Stimulated activated CD4-positive, alpha-beta T cell treated with anti-CD3 and anti-CD28 coated beads, Interleukin-2, amount 100 ng/mL, for 24 hours (primary cell): Measurements from ENCODE around the gene TROAP.
A peak's percentile ranks its signal among the peaks of the same experiment; 100 is the strongest.
"Not testable (repeated sequence)": the region's sequence is repeated elsewhere in the genome, so short reads cannot be mapped to it uniquely, and the experiment has no call there.

Experiments
- DNase-seq, 2 donors: peaks; one replicate each; pipeline ENCODE4 v3.0.0-alpha.2; 2020

The TROAP gene

DNA sequence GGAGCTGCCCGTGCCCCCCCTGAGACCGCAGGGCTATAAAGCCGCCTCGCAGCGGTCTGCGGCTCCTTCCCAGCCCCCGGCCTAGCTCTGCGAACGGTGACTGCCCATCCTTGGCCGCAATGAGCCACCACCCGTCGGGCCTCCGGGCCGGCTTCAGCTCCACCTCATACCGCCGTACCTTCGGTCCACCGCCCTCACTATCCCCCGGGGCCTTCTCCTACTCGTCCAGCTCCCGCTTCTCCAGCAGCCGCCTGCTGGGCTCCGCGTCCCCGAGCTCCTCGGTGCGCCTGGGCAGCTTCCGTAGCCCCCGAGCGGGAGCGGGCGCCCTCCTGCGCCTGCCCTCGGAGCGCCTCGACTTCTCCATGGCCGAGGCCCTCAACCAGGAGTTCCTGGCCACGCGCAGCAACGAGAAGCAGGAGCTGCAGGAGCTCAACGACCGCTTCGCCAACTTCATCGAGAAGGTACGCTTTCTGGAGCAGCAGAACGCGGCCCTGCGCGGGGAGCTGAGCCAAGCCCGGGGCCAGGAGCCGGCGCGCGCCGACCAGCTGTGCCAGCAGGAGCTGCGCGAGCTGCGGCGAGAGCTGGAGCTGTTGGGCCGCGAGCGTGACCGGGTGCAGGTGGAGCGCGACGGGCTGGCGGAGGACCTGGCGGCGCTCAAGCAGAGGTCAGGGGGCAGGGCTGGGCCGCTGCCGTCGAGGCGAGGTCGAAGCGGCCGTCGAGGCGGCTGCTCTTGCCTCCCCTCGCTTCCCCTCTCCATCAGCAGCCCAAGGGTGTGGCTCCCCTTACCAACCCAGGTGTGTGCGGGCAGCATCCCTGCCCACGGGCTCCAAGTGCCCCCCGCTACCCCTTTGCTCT is 27.7 kb upstream of the TROAP start, which contains the start of gene PRPH:
TSS of gene PRPH (plus strand) at position 66 of the 855 bp plus-strand sequence. CDS start at position 120, 54 bp downstream.
- DNase-seq, result peak in 1 of 2 donors; percentile 24

DNA sequence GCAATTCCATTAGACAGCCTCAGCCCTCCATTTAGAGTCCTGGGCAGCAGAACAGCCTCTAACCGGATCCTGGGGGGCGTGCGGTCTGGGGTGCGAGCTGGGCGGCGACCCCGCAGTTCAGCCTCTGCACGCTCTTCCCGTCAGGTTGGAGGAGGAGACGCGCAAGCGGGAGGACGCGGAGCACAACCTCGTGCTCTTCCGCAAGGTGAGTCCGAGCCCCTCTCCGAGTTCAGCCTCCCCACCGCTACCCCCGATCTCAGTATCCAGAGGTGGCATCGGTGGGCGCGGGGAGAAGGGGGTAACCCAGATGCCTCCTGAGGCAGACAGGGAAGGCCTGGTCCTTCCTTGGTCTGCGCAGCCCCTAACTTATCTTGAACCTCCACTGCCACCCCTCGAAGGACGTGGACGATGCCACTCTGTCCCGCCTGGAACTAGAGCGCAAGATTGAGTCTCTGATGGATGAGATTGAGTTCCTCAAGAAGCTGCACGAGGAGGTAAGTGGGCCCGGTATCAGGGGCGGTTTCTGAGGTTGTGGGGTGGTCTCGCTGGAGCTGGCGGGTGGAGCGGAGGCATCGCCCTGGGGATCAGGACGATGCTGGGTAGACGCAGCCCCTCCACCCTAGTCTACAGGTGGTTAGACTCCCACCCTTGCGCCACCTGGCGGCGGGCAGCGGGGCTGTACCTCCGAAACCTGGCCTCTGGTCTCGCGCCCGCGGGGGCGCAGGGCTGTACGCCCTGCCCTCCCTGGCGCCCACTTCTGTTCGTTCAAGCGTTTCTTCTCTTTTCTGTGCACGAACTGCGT is 26.8 kb upstream of the TROAP start:
- peak; percentile 72 to 77 for DNase-seq

DNA sequence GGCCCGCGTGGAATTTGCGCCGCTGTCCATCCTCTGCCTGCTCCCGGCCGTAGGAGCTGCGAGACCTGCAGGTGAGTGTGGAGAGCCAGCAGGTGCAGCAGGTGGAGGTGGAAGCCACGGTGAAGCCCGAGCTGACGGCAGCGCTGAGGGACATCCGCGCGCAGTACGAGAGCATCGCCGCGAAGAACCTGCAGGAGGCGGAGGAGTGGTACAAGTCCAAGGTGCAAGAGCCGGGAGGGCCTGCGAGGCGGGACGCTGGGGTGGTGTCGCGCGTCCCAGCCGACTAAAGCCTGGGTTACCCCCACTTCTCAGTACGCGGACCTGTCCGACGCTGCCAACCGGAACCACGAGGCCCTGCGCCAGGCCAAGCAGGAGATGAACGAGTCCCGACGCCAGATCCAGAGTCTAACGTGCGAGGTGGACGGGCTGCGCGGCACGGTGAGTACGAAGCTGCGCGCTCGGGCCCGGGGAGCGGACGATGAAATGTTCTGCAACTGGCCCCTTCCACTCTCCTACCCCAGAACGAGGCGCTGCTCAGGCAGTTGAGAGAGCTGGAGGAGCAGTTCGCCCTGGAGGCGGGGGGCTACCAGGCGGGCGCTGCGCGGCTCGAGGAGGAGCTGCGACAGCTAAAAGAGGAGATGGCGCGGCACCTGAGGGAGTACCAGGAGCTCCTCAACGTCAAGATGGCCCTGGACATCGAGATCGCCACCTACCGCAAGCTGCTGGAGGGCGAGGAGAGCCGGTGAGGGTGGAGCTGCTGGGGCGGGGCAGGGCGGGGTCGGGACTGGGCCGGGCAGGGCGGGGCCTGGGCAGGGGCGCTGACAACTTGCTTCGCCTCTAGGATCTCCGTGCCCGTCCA is 26.0 kb upstream of the TROAP start:
- DNase-seq, result peak in 1 of 2 donors; percentile 64

DNA sequence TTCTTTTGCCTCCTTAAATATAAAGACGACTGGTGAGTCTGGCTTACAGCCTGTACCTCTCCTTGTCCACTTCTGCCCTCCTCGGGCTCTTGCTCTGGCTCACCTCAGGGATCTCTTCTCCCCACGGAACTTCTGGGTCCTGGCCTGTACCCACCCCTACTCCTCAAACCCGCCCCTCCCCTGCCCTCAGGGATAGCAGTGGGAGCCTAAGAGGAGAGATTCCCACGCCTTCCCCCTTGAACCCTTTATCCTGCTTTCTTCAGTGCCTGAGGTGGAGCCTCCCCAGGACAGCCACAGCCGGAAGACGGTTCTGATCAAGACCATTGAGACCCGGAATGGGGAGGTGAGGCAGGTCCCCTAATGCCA is 25.4 kb upstream of the TROAP start:
- no peak for DNase-seq

DNA sequence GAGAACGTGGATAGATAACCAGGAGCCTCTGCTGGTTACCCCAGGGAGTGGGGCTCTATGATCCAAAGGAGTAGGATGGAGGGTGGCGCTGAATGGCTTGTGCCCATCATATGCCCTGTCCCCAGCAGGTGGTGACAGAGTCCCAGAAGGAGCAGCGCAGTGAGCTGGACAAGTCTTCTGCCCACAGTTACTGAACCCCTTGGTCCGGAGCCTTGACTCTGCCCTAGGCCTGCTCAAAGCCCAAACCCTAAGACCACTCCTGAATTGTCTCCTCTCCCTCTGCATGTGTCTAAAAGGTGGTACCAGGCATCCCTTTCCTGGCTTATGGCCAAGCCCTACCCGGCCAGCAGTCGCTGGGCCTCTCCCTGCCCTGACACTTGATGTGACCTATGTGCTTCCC is 24.9 kb upstream of the TROAP start:
- no peak for DNase-seq

DNA sequence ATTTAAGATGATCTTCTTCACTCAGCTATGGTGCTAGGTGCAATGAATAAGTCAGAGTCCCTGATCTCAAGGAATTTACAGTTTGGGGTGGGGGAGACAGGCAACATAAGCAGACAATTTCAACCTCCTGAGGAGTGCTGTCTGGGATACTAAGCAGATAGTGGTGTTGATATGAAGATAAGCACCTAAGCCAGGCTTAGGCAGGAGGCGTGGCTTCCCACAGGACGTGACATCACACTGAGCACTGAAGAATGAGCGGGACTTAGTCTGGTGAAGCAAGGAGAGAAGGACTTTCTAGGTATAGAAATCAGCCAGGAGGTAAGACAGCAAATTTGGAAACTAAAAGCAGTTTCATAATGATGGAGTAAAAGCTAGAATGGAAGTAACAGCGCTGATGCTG is 21.3 kb upstream of the TROAP start:
- peak in 1 of 2 donors; percentile 62 for DNase-seq

DNA sequence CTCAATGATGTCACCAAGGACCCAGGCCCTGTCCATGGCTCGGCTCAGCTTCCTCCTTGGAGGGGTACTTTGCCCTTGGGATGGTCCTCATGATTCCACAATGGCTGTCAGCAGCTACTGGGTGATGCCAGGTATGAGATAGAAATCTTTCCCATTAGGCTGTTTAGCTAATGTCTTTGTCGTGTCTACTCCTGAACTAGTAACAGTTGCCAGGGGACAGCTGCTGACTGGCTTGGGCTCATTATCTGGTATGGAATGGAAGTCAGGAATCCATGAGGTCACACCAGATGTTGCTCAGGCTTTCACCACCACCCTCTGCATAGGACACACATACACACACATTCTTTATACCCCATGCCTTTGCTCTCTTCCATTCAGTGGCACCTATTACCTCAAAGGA is 18.9 kb upstream of the TROAP start:
- DNase-seq, result no peak

DNA sequence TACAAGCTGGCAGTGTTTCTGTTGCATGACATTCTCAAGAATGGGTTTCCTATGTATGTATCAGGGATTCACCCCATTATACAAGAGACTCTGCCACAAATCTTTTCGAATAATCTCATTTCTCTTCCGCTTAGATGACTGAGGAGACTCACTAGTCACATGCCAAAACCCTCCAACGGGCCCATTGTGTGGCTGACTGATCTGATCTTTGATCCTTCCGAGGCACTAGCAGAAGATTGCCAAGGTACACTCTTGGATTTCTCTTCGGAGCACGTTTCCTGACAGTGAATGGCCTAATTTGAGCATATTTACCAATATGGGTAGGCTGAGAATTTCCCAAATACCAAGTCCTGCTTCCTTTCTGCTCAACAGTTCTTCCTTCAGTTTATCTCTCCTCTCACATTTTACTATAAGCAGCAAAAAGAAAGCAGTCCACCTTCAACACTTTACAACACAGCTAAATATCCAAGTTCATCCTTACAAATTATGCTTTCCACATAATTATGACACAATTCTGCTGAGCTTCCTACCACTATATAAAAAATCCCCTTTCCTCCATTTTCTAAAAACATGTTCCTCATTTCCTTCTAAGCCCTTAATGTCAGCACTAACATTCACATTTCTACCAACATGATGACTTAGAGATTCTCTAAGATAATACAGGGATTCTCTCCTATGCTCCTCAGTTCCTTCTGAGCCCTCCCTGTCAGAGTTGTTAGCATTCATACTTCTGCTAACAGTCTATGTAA is 17.1 kb upstream of the TROAP start:
- no peak for DNase-seq

DNA sequence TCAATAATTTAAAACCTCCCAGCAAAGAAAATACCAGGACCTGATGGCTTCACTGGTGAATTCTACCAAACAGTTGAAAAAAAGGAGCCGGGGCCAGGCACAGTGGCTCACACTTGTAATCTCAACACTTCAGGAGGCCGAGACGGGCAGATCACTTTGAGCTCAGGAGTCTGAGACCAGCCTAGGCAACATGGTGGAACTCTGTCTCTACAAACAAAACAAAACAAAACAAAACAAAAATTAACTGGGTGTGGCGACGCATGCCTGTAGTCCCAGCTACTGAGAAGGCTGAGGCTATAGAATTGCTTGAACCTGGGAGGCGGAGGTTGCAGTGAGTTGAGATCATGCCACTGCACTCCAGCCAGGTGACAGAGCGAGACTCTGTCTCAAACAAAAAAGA is 13.7 kb upstream of the TROAP start:
- DNase-seq, result no peak

DNA sequence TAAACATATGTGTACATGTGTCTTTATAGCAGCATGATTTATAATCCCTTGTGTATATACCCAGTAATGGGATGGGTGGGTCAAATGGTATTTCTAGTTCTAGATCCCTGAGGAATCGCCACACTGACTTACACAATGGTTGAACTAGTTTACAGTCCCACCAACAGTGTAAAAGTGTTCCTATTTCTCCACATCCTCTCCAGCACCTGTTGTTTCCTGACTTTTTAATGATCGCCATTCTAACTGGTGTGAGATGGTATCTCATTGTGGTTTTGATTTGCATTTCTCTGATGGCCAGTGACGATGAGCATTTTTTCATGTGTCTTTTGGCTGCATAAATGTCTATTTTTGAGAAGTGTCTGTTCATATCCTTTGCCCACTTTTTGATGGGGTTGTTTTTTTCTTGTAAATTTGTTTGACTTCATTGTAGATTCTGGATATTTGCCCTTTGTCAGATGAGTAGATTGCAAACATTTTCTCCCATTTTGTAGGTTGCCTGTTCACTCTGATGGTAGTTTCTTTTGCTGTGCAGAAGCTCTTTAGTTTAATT is 12.5 kb upstream of the TROAP start:
- not testable (repeated sequence) for DNase-seq

DNA sequence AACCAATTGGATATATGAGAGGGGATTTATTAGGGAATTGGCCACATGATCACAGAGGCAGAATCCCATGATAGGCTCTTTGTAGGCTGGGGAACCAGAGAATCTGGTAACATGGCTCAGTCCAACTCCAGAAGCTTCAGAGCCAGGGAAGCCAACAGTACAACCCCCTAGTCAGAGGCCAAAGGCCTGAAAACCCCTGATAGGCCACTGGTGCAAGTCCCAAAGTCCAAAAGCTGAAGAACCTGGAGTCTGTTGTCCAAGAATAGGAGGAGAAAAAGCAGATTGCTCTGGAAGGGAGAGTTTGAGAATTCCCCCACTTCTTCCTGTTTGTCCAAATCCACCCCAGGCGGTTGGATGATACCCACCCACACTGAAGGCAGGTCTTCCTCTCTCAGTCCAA is 8.2 kb upstream of the TROAP start:
- no peak for DNase-seq

DNA sequence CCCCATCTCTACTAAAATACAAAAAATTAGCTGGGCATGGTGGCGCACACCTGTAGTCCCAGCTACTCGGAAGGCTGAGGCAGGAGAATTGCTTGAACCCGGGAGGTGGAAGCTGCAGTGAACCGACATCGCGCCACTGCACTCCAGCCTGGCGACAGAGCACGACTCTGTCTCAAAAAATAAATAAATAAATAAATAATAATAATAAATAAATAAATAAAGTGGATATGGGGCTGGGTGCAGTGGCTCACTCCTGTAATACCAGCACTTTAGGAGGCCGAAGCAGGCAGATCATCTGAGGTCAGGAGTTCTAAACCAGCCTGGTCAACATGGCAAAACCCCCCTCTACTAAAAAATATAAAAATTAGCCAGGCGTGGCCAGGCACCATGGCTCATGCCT is 5.9 kb upstream of the TROAP start:
- not testable (repeated sequence) for DNase-seq

DNA sequence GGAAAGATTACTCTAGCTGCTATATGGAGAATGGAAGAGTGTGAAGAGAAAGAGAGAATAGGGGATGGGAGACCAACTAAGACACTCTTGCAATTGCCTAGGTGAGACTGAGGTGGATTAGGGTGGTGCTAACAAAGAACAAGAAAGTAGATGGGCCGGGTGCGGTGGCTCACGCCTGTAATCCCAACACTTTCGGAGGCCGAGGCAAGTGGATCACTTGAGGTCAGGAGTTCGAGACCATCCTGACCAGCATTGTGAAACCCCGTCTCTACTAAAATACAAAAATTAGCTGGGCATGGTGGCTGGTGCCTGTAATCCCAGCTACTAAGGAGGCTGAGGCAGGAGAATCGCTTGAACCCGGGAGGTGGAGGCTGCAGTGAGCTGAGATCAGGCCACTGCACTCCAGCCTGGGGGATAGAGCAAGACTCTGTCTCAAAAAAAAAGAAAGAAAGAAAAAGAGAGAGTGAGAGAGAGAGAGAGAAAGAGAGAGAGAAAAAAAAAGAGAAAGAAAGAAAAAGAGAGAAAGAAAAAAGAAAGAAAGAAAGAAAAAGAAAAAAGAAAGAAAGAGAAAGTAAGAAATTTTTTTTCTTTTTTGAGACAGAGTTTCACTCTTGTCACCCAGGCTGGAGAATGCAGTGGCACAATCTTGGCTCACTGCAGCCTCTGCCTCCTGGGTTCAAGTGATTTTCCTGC is 2.5 kb upstream of the TROAP start:
- DNase-seq, result not testable (repeated sequence)

DNA sequence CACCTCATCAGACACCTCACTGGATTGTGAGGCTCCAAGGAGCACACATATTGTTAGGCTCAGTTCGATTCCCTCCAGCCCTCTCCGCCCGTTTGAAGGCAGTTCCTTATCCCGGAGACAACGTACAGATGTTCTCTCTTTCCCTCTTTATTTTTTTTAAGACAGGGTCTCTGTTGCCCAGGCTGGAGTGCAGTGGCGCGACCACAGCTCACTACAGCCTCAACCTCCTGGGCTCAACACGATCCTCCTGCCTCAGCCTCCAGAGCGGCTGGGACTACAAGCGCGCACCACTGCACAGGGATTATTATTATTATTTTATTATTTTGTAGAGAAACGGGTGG is 718 bp upstream of the TROAP start:
- no peak for DNase-seq

DNA sequence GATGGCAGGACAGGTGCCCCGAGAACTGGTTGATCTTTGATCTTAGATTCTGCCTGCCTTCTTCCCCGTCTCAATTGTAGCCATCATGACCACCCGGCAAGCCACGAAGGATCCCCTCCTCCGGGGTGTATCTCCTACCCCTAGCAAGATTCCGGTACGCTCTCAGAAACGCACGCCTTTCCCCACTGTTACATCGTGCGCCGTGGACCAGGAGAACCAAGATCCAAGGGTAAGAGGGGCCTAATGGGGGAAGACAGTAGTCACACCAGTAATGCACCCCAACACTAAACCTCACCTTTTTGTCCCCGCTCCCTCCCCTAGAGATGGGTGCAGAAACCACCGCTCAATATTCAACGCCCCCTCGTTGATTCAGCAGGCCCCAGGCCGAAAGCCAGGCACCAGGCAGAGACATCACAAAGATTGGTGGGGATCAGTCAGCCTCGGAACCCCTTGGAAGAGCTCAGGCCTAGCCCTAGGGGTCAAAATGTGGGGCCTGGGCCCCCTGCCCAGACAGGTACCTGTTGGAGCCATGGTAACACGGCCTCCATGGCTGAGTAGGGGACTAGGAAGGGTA is 556 bp downstream of the TROAP start:
- DNase-seq, result no peak

DNA sequence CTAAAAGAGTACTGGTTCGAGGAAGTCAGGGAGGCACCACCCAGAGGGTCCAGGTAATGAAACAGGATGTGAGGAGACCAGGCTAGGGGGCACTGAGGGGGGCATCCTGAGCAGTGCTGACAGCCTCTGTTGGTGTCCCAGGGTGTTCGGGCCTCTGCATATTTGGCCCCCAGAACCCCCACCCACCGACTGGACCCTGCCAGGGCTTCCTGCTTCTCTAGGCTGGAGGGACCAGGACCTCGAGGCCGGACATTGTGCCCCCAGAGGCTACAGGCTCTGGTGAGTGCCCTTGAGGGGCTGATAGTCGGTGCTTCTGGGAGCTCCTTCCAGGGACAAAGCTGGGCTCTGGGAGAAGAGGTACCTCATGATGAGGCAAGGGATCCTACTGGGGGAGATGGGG is 2.6 kb downstream of the TROAP start:
- no peak for DNase-seq

DNA sequence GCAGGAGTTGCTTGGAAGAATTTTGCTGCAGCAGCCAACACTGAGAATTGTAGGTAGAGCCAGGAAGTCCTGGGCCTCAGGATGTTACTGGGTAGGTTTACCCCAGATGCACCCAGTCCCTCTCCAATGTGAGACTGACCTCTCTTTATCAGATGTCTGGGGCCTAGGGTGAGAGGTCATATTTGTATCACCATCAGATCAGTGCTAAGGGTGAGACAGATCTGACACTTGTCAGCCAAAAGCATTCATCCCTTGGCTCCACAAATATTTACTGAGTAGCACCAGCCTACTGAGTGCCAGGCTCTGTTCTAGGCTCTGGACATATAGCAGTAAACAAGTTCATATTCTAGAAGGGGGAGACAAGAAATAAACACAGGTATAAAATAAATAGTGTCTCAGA is 4.3 kb downstream of the TROAP start:
- no peak for DNase-seq

DNA sequence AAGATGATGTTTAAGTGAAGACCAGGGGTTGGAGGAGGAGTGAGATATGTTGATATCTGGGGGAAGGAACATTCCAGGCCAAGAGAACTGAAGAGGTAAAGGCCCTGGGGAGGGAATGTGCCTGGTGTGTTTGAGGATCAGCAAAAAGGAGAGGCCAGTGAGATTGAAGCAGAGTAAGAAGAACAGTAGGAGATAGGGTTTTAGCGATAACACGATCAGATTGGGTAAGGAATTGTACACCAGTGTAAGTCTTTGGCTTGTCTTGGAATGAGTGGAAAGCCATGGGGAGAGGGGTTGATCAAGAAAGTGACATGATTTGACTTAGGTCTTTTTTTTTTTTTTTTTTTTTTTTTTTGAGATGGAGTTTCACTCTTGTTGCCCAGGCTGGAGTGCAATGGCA is 4.8 kb downstream of the TROAP start:
- DNase-seq, result no peak

DNA sequence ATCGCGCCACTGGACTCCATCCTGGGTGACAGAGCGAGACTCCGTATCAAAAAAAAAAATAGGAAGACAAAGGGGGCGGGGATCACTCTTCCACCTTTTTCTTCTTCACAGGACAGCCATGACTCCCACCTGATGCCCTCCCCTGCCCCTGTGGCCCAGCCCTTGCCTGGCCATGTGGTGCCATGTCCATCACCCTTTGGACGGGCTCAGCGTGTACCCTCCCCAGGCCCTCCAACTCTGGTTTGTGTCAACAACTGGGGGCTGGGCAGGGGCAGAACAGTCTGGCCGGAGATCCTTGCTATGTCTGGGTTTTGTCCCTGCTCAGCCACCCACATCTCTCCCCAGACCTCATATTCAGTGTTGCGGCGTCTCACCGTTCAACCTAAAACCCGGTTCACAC is 5.8 kb downstream of the TROAP start:
- DNase-seq, result no peak

DNA sequence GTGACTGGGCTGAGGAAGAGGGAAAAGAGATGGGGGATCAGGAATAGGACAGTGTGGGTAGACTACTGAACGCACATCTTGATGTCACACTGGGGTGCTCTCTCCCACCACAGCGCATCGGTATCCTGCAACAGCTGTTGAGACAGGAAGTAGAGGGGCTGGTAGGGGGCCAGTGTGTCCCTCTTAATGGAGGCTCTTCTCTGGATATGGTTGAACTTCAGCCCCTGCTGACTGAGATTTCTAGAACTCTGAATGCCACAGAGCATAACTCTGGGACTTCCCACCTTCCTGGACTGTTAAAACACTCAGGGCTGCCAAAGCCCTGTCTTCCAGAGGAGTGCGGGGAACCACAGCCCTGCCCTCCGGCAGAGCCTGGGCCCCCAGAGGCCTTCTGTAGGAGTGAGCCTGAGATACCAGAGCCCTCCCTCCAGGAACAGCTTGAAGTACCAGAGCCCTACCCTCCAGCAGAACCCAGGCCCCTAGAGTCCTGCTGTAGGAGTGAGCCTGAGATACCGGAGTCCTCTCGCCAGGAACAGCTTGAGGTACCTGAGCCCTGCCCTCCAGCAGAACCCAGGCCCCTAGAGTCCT is 7.1 kb downstream of the TROAP start:
- no peak for DNase-seq
